ENCODE data around the gene PGM1.

DNA sequence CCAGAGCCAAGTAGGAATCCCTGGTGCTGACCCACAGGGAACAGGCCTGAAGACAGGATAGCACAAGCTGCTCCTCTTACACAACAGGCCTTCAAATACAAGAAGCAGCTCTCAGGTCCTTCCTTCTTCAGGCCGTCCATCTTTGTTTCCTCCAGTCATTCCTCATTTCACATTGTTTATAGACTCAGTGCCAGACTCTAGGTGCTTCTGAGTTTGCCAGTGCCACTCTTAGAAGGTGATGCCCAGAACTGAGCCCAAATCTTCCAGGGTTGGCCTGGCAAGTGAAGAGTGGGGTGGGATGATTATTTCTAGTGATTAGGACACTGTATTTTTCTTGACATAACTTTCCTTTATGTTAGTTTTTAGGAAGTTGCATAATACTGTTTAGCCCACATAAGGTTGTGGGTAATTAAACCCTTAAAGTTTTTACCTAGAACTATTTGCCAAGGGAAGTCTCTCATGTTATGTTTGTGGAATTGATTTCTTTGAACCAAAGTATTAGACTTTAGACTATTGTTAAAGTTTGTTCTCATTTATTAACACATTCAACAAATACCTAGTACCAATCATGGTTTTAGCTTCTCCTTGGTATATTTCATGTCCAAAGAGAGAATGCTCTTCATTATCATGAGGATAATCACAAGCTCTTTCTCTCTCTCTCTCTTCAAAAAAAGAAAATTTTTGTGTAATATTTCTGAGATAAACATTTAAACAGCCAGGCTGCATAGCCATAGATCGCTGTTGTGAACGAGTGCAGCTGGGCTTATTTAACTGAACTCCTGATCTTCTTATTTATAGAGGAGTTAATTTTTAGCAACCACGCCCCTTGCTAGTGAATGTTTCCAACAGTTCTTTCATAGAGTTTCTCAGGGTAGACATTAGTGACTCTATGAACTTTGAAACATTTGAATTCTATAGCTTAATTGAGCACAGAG, 47.7 kb downstream of the PGM1 start:
- TF ChIP-seq, protein P1, sequence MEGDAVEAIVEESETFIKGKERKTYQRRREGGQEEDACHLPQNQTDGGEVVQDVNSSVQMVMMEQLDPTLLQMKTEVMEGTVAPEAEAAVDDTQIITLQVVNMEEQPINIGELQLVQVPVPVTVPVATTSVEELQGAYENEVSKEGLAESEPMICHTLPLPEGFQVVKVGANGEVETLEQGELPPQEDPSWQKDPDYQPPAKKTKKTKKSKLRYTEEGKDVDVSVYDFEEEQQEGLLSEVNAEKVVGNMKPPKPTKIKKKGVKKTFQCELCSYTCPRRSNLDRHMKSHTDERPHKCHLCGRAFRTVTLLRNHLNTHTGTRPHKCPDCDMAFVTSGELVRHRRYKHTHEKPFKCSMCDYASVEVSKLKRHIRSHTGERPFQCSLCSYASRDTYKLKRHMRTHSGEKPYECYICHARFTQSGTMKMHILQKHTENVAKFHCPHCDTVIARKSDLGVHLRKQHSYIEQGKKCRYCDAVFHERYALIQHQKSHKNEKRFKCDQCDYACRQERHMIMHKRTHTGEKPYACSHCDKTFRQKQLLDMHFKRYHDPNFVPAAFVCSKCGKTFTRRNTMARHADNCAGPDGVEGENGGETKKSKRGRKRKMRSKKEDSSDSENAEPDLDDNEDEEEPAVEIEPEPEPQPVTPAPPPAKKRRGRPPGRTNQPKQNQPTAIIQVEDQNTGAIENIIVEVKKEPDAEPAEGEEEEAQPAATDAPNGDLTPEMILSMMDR (IDR thresholded peaks at IDR 0.05): no peak
- TF ChIP-seq EP300 (IDR thresholded peaks at IDR 0.05): no peak
